WTC11 (cell line): ENCODE results near the gene ATF4. TPM values are rescaled to one million over a fixed set of nuclear protein-coding genes. Genes with fewer than 3 reads are reported as not detected.

Source experiments
- AFF4 ChIP-seq: sonication (generic); formaldehyde crosslinking; IDR thresholded peaks from 2 replicates; pipeline ENCODE4 v1.8.1; 2023; ENCODE audit warnings: mild to moderate bottlenecking, missing genetic modification reagents, borderline replicate concordance
- CDX4 ChIP-seq: fragments of 250-450 bp; sonication (Bioruptor Pico); IDR thresholded peaks from 2 replicates; pipeline ENCODE4 v1.9.0; 2021; ENCODE audit warnings: moderate library complexity, mild to moderate bottlenecking, inconsistent platforms, borderline replicate concordance
- ESRRA ChIP-seq: sonication (generic); formaldehyde crosslinking; IDR thresholded peaks from 2 replicates; pipeline ENCODE4 v1.8.1; 2022; ENCODE audit warnings: mild to moderate bottlenecking, missing genetic modification reagents, borderline replicate concordance
- FOXP1 ChIP-seq: sonication (generic); formaldehyde crosslinking; IDR thresholded peaks from 2 replicates; pipeline ENCODE4 v1.8.0; 2022; ENCODE audit warnings: missing genetic modification reagents, mild to moderate bottlenecking, moderate library complexity, borderline replicate concordance
- GABPB1 ChIP-seq: sonication (generic); formaldehyde crosslinking; IDR thresholded peaks from 2 replicates; pipeline ENCODE4 v1.8.1; 2023; ENCODE audit warnings: mild to moderate bottlenecking, missing genetic modification reagents
- GRHL2 ChIP-seq: fragments of 250-450 bp; sonication (Bioruptor Pico); IDR thresholded peaks from 2 replicates; pipeline ENCODE4 v1.8.0; 2022; ENCODE audit warnings: mild to moderate bottlenecking, moderate library complexity; ENCODE audit not compliant: insufficient replicate concordance, severe bottlenecking
- HMGXB4 ChIP-seq: sonication (generic); formaldehyde crosslinking; IDR thresholded peaks from 2 replicates; pipeline ENCODE4 v1.8.1; 2023; ENCODE audit warnings: mild to moderate bottlenecking, moderate library complexity, missing genetic modification reagents
- JUN ChIP-seq: sonication (generic); formaldehyde crosslinking; IDR thresholded peaks from 2 replicates; pipeline ENCODE4 v1.8.0; 2023; ENCODE audit warnings: mild to moderate bottlenecking, missing genetic modification reagents
- MAX ChIP-seq: sonication (generic); formaldehyde crosslinking; IDR thresholded peaks from 2 replicates; pipeline ENCODE4 v1.8.0; 2022; ENCODE audit warnings: mild to moderate bottlenecking, missing genetic modification reagents
- MYBL2 ChIP-seq: sonication (generic); formaldehyde crosslinking; IDR thresholded peaks from 2 replicates; pipeline ENCODE4 v1.8.1; 2023; ENCODE audit warnings: mild to moderate bottlenecking, moderate library complexity, missing genetic modification reagents
- NR3C1 ChIP-seq: sonication (generic); formaldehyde crosslinking; conservative IDR thresholded peaks from 2 replicates; pipeline ENCODE4 v1.8.1; 2023; ENCODE audit warnings: low read depth, mild to moderate bottlenecking, missing genetic modification reagents
- RELA ChIP-seq: sonication (generic); formaldehyde crosslinking; IDR thresholded peaks from 2 replicates; pipeline ENCODE4 v1.8.1; 2022; ENCODE audit warnings: missing genetic modification reagents, mild to moderate bottlenecking, borderline replicate concordance
- SP1 ChIP-seq: sonication (generic); formaldehyde crosslinking; conservative IDR thresholded peaks from 2 replicates; pipeline ENCODE4 v1.8.1; 2022; ENCODE audit warnings: missing genetic modification reagents
- ZNF232 ChIP-seq: sonication (generic); formaldehyde crosslinking; IDR thresholded peaks from 2 replicates; pipeline ENCODE4 v1.8.0; 2022; ENCODE audit warnings: mild to moderate bottlenecking, missing genetic modification reagents
- ZNF671 ChIP-seq: fragments of 250-450 bp; sonication (Bioruptor Pico); IDR thresholded peaks from 2 replicates; pipeline ENCODE4 v1.8.0; 2021; ENCODE audit warnings: mild to moderate bottlenecking
- total RNA-seq: library from RNA; stranded (reverse); gene quantifications from 3 replicates; pipeline ENCODE4 v1.2.3, GENCODE V29; 2021
- TF ChIP-seq, protein P1 (sequence below): sonication (generic); formaldehyde crosslinking; IDR thresholded peaks from 2 replicates; pipeline ENCODE4 v1.8.1; 2023; ENCODE audit warnings: mild to moderate bottlenecking, missing genetic modification reagents, moderate library complexity
- TF ChIP-seq, protein P2 (sequence below): sonication (generic); formaldehyde crosslinking; IDR thresholded peaks from 2 replicates; pipeline ENCODE4 v1.8.1; 2022; ENCODE audit warnings: low read depth, mild to moderate bottlenecking, moderate library complexity, missing genetic modification reagents, borderline replicate concordance
- TF ChIP-seq, protein P3 (sequence below): sonication (generic); formaldehyde crosslinking; IDR thresholded peaks from 2 replicates; pipeline ENCODE4 v1.8.1; 2023; ENCODE audit warnings: mild to moderate bottlenecking, missing genetic modification reagents
- TF ChIP-seq, protein P4 (sequence below): sonication (generic); formaldehyde crosslinking; IDR thresholded peaks from 2 replicates; pipeline ENCODE4 v1.8.0; 2022; ENCODE audit warnings: mild to moderate bottlenecking, missing genetic modification reagents
- TF ChIP-seq, protein P5 (sequence below): sonication (generic); formaldehyde crosslinking; IDR thresholded peaks from 2 replicates; pipeline ENCODE4 v1.8.0; 2023; ENCODE audit warnings: missing genetic modification reagents

The ATF4 gene
- total RNA-seq, 1 experiment from 2014 or later = 460 TPM

GRCh38 chr22:39502109-39502788 is 18.1 kb upstream of the ATF4 start, which contains the start of gene MIEF1 (continued):
- TF ChIP-seq, protein P1, sequence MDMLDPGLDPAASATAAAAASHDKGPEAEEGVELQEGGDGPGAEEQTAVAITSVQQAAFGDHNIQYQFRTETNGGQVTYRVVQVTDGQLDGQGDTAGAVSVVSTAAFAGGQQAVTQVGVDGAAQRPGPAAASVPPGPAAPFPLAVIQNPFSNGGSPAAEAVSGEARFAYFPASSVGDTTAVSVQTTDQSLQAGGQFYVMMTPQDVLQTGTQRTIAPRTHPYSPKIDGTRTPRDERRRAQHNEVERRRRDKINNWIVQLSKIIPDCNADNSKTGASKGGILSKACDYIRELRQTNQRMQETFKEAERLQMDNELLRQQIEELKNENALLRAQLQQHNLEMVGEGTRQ (CRISPR knock-in tag) = peak; percentile 83
- no peak for TF ChIP-seq JUN (CRISPR knock-in tag)
- TF ChIP-seq RELA (CRISPR knock-in tag) = 0 out of 2 replicates have a peak, but pooled peaks have one; percentile 14
- TF ChIP-seq, protein P2, sequence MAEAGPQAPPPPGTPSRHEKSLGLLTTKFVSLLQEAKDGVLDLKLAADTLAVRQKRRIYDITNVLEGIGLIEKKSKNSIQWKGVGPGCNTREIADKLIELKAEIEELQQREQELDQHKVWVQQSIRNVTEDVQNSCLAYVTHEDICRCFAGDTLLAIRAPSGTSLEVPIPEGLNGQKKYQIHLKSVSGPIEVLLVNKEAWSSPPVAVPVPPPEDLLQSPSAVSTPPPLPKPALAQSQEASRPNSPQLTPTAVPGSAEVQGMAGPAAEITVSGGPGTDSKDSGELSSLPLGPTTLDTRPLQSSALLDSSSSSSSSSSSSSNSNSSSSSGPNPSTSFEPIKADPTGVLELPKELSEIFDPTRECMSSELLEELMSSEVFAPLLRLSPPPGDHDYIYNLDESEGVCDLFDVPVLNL = no peak
- TF ChIP-seq, protein P3, sequence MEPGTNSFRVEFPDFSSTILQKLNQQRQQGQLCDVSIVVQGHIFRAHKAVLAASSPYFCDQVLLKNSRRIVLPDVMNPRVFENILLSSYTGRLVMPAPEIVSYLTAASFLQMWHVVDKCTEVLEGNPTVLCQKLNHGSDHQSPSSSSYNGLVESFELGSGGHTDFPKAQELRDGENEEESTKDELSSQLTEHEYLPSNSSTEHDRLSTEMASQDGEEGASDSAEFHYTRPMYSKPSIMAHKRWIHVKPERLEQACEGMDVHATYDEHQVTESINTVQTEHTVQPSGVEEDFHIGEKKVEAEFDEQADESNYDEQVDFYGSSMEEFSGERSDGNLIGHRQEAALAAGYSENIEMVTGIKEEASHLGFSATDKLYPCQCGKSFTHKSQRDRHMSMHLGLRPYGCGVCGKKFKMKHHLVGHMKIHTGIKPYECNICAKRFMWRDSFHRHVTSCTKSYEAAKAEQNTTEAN (CRISPR knock-in tag) = 0 out of 2 replicates have a peak, but pooled peaks have one; percentile 81
- TF ChIP-seq MYBL2 (CRISPR knock-in tag) = peak; percentile 81
- no peak for TF ChIP-seq GRHL2 (CRISPR knock-in tag)
- no peak for TF ChIP-seq AFF4 (CRISPR knock-in tag)
- TF ChIP-seq ZNF671 = no peak
- TF ChIP-seq GABPB1 (CRISPR knock-in tag) = peak; percentile 72
- peak; percentile 97 for TF ChIP-seq ESRRA (CRISPR knock-in tag)
- no peak for TF ChIP-seq CDX4
- TF ChIP-seq ZNF232 = 0 out of 2 replicates have a peak, but pooled peaks have one; percentile 46
- no peak for TF ChIP-seq NR3C1 (CRISPR knock-in tag)
- TF ChIP-seq, protein P4, sequence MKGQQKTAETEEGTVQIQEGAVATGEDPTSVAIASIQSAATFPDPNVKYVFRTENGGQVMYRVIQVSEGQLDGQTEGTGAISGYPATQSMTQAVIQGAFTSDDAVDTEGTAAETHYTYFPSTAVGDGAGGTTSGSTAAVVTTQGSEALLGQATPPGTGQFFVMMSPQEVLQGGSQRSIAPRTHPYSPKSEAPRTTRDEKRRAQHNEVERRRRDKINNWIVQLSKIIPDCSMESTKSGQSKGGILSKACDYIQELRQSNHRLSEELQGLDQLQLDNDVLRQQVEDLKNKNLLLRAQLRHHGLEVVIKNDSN (CRISPR knock-in tag) = peak; percentile 80; the same call in 1 of the 2 replicates
- TF ChIP-seq SP1 (CRISPR knock-in tag) = peak; percentile 90
- TF ChIP-seq FOXP1 (CRISPR knock-in tag) = 0 out of 2 replicates have a peak, but pooled peaks have one; percentile 41
- peak; percentile 33; the same call in 1 of the 2 replicates for TF ChIP-seq HMGXB4 (CRISPR knock-in tag)
- peak; percentile 94 for TF ChIP-seq MAX (CRISPR knock-in tag)
- TF ChIP-seq, protein P5, sequence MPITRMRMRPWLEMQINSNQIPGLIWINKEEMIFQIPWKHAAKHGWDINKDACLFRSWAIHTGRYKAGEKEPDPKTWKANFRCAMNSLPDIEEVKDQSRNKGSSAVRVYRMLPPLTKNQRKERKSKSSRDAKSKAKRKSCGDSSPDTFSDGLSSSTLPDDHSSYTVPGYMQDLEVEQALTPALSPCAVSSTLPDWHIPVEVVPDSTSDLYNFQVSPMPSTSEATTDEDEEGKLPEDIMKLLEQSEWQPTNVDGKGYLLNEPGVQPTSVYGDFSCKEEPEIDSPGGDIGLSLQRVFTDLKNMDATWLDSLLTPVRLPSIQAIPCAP (CRISPR knock-in tag) = no peak
